Natural killer cell treated with Interleukin-12 subunit alpha and Interleukin-12 subunit beta and Interleukin-15 and Interleukin-18, amount 100 ng/mL, for 72 hours (primary cell): ENCODE measurements around the gene ADAMTS6. TPM values are rescaled to one million over a fixed set of nuclear protein-coding genes. Genes with fewer than 3 reads are reported as not detected.
"Not testable (repeated sequence)": the region's sequence is repeated elsewhere in the genome, so short reads cannot be mapped to it uniquely, and the experiment has no call there.

Experiments
- ATAC-seq, 2 donors: fragments of 150-1000 bp; cut with Tn5 transposase in 1 of 2; sonication (Bioruptor Pico), chemical (Tn5 transposase) in 1 of 2; 2 replicates each; pipeline ENCODE4 v1.10.0; 2021
- DNase-seq: peaks from one replicate; pipeline ENCODE4 v3.0.0; 2022; ENCODE audit warnings: low spot score
- H3K27ac Mint-ChIP-seq, 2 donors: 1 replicate in 1 of 2; 2 replicates in 1 of 2; pipeline ENCODE4 v1.8.0; 2022; ENCODE audit warnings: mixed read lengths in 2 of 2, mild to moderate bottlenecking in 1 of 2, moderate library complexity in 1 of 2
- H3K27me3 Mint-ChIP-seq, 2 donors: 1 replicate in 1 of 2; 2 replicates in 1 of 2; pipeline ENCODE4 v1.8.0; 2022; ENCODE audit warnings: mixed read lengths in 2 of 2
- H3K36me3 Mint-ChIP-seq: one replicate; pipeline ENCODE4 v1.8.0; 2022; ENCODE audit warnings: mixed read lengths
- H3K4me1 Mint-ChIP-seq, 2 donors: 1 replicate in 1 of 2; 2 replicates in 1 of 2; pipeline ENCODE4 v1.8.0; 2022; ENCODE audit warnings: low read depth in 2 of 2, mixed read lengths in 2 of 2, mild to moderate bottlenecking in 1 of 2
- H3K4me3 Mint-ChIP-seq: one replicate; pipeline ENCODE4 v1.8.0; 2022; ENCODE audit warnings: mixed read lengths
- H3K9me3 Mint-ChIP-seq: 2 replicates; pipeline ENCODE4 v1.8.0; 2022; ENCODE audit warnings: mixed read lengths
- total RNA-seq, 2 donors: library from RNA; stranded (reverse); gene quantifications; one replicate each; pipeline ENCODE4 v1.2.3, GENCODE V29; 2022

ADAMTS6 gene
- total RNA-seq, 2 donors from 2014 or later: 0.10 to 1.2 TPM

DNA sequence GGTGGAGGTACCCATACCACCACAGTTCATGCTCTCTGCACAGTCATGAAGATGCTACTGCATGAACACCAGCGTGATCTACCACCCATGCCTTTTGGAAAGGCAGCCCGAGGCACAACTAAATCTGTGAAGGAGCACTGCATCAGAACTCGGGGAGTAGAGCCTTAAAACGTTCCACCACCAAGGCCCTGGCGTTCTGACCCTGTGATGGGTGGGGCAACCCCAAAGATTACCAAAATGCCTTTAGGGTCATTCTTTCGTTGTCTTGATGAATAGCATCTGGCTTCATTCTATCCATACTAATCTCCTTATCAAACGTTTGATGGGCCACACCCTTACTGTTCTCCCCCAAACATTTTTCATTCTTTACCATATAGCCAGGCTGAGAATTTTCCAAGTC is 97.9 kb downstream of the ADAMTS6 start:
- H3K4me1 Mint-ChIP-seq: no peaks in the 10 kb centered on the region
- H3K4me3 Mint-ChIP-seq: no peak overlapping the region
- H3K27ac Mint-ChIP-seq: no peak overlapping the region
- DNase-seq: no peak
- no peaks in the 10 kb centered on the region for H3K27me3 Mint-ChIP-seq
- H3K36me3 Mint-ChIP-seq: no peaks in the 10 kb centered on the region
- ATAC-seq: no peak
- no peaks in the 10 kb centered on the region for H3K9me3 Mint-ChIP-seq

DNA sequence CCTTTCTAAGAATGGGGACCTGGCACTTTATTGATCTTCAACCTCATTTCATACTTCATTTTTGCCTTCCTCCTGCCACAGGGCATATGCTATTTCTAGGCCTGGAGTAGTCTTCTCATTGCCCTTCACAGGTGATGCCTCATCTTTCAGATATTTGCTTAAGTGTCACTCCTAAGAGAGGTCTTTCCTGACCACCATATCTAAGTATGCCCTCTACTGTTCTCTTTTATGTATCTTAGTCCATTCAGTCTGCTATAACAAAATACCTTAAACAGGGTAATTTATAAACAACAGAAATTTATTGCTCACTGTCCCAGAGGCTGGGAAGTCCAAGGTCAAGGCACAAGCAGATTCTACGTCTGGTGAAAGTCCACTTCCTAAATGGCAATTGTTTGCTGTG is 99.1 kb downstream of the ADAMTS6 start:
- Mint-ChIP-seq H3K36me3 (no peaks in the 10 kb centered on the region), H3K27ac (no peak overlapping the region), H3K27me3 (no peaks in the 10 kb centered on the region), H3K9me3 (peaks cover 4% of the 10 kb centered on the region), H3K4me1 (no peaks in the 10 kb centered on the region), H3K4me3 (no peak overlapping the region)
- ATAC-seq (no peak), DNase-seq (no peak)

DNA sequence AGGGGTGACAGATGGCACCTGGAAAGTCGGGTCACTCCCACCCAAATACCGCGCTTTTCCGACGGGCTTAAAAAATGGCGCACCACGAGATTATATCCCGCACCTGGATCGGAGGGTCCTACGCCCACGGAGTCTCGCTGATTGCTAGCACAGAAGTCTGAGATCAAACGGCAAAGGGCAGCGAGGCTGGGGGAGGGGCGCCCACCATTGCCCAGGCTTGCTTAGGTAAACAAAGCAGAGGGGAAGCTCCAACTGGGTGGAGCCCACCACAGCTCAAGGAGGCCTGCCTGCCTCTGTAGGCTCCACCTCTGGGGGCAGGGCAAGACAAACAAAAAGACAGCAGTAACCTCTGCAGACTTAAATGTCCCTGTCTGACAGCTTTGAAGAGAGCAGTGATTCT is 111.2 kb downstream of the ADAMTS6 start:
- not testable (repeated sequence) for ATAC-seq, H3K27me3 Mint-ChIP-seq, H3K4me3 Mint-ChIP-seq, H3K36me3 Mint-ChIP-seq, H3K27ac Mint-ChIP-seq, H3K9me3 Mint-ChIP-seq, DNase-seq, H3K4me1 Mint-ChIP-seq

DNA sequence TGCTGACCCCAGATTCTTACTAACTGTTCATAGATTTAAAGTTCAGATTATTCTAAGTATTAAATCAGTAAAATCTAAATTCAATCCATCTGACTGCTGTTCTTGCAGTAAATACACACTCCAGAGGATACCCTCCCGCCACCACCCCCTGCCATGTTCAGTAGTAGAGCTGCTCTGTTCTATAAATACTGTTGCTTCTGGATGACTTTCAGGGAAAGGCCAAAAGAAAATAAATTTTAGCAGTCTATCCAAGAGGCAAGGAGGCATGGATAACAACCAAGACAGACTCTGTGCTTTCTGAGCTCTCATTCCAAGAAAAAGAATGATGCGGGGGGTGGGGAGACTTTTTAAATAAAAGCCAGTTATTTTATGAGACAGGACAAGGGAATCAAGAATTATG is 115.1 kb downstream of the ADAMTS6 start:
- no peaks in the 10 kb centered on the region for H3K4me1 Mint-ChIP-seq
- no peak overlapping the region for H3K4me3 Mint-ChIP-seq
- H3K27ac Mint-ChIP-seq: no peak overlapping the region
- H3K9me3 Mint-ChIP-seq: no peaks in the 10 kb centered on the region
- no peak for DNase-seq
- no peaks in the 10 kb centered on the region for H3K36me3 Mint-ChIP-seq
- ATAC-seq: no peak
- H3K27me3 Mint-ChIP-seq: no peaks in the 10 kb centered on the region

DNA sequence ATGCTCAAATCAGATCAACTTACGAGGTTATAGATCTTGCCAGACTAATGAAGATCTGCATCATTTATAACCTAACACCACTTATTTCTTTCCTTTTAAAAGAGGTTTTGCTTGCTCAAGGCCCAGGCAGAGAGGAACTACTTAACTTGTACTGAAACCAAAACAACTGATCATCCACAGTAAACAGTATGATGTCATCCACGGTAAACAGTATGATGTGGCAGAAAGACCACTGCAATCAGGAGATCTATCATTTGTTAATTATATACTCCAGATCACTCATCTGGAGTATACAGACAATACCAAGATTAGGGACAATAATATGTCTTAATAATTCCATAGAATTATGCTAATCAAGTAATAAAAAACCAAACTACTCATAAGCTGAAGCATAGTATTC is 116.8 kb downstream of the ADAMTS6 start:
- Mint-ChIP-seq H3K4me1 (no peaks in the 10 kb centered on the region), H3K9me3 (no peaks in the 10 kb centered on the region), H3K27ac (no peak overlapping the region), H3K27me3 (peaks cover 0 to 2% of the 10 kb centered on the region in 2 donors), H3K4me3 (no peak overlapping the region), H3K36me3 (no peaks in the 10 kb centered on the region)
- no peak for DNase-seq
- no peak for ATAC-seq

DNA sequence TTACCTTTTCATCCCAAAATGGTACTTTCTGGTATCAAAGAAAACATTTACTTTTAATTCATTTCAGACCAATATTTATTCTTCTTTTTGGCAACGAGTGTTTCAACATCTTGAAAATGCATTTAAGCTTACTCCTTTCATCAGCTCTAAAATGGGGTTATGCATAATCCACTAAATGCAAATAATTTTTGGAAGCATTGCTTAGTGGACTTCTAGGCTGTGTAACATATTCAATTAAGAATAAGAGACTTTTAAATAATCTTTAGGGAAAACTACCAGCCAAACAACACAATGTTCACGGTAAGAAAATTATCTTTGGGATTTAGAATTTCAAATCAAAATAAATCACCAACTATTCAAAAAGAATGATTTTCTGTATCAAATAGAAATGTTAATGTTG is 118.2 kb downstream of the ADAMTS6 start:
- DNase-seq: no peak
- Mint-ChIP-seq H3K27me3 (peaks cover 0 to 9% of the 10 kb centered on the region in 2 donors), H3K4me1 (peaks cover 2 to 4% of the 10 kb centered on the region in 2 donors), H3K27ac (no peak overlapping the region), H3K36me3 (no peaks in the 10 kb centered on the region), H3K9me3 (no peaks in the 10 kb centered on the region), H3K4me3 (no peak overlapping the region)
- no peak for ATAC-seq

DNA sequence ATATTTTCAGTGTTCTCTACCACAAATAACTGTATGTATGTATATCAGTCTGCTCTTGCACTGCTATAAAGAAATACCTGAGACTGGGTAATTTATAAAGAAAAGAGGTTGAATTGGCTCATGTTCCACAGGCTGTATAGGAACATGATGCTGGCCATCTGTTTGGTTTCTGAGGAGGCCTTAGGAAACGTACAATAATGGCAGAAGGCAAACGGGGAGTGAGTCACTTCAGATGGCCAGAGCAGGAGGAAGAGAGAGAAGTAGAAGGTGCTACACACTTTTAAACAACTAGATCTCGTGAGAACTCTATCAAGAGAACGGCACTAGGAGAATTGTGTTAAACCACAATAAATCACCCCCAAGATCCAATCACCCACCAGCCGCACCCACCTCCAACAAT is 121.7 kb downstream of the ADAMTS6 start:
- Mint-ChIP-seq H3K4me3 (no peak overlapping the region), H3K27me3 (peaks cover 0 to 22% of the 10 kb centered on the region in 2 donors)

DNA sequence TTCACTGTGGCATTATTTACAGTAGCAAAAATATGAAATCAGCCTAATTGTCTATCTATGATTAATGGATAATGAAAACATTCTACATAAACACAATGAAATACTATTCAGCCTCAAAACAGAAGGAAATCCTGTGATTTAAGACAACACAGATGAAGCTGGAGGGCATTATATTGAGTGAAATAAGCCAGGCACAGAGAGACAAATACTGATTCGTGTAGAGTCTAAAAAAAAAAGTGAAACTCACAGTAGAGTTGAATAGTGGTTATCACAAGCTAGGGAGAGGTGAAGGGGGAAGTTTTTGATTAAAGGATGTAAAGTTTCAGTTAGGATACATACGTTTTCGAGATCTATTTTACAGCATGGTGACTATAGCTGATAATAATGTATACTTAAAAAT is 122.2 kb downstream of the ADAMTS6 start:
- H3K9me3 Mint-ChIP-seq: no peaks in the 10 kb centered on the region
- H3K4me1 Mint-ChIP-seq: peaks cover 2 to 4% of the 10 kb centered on the region in 2 donors
- peaks cover 0 to 24% of the 10 kb centered on the region in 2 donors for H3K27me3 Mint-ChIP-seq
- H3K4me3 Mint-ChIP-seq: no peak overlapping the region
- DNase-seq (no peak), ATAC-seq (no peak)
- no peaks in the 10 kb centered on the region for H3K36me3 Mint-ChIP-seq
- H3K27ac Mint-ChIP-seq: no peak overlapping the region

More for the DNA sequence above, 121.7 kb downstream of the ADAMTS6 start:
- Mint-ChIP-seq H3K36me3 (no peaks in the 10 kb centered on the region), H3K4me1 (peaks cover 2 to 4% of the 10 kb centered on the region in 2 donors), H3K27ac (no peak overlapping the region), H3K9me3 (no peaks in the 10 kb centered on the region)
- DNase-seq (no peak), ATAC-seq (no peak)

DNA sequence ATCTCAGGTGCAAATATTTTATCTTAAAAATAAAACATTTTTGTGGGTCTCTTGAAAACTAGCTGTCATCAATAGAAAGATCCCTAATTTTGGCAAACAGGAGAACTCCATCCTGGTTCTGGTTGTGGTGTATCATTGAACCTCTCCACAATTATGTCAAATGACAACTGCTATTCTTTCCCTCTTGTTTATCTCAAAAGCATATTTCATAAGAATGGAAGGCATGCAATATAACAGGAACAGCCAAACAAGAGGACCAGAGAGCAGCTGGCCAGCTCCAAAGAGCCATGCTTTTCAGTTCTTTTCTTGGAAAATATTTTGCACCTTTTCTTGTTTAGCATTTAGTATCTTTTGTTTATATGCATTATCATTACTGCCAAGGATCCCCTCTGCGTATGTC is 125.4 kb downstream of the ADAMTS6 start:
- H3K4me1 Mint-ChIP-seq: peaks cover 2 to 4% of the 10 kb centered on the region in 2 donors
- H3K4me3 Mint-ChIP-seq: no peak overlapping the region
- H3K36me3 Mint-ChIP-seq: no peaks in the 10 kb centered on the region
- H3K9me3 Mint-ChIP-seq: no peaks in the 10 kb centered on the region
- peaks cover 0 to 24% of the 10 kb centered on the region in 2 donors for H3K27me3 Mint-ChIP-seq
- H3K27ac Mint-ChIP-seq: no peak overlapping the region
- no peak for DNase-seq
- ATAC-seq: no peak

DNA sequence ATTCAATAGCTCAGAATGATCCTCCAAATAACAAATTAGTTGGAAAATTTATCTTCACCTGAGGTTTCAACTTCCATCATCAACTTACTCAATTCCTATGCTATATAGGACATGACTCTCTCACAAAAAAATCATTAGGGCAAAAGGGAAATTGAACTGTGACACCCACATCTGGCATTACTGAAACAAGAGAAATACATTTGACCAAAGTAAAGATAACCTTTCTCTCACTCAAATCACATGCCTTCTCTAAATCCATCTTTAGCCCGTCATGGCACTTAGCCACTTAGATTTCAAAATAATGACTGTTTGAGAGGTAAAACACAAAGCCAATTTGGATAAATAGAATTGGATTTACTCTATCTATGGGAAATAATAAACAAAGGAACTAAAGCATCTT is 126.4 kb downstream of the ADAMTS6 start:
- H3K36me3 Mint-ChIP-seq: no peaks in the 10 kb centered on the region
- DNase-seq (no peak), ATAC-seq (no peak)
- H3K27me3 Mint-ChIP-seq: peaks cover 0 to 24% of the 10 kb centered on the region in 2 donors
- H3K27ac Mint-ChIP-seq: no peak overlapping the region
- H3K9me3 Mint-ChIP-seq: no peaks in the 10 kb centered on the region
- peaks cover 2 to 4% of the 10 kb centered on the region in 2 donors for H3K4me1 Mint-ChIP-seq
- no peak overlapping the region for H3K4me3 Mint-ChIP-seq

DNA sequence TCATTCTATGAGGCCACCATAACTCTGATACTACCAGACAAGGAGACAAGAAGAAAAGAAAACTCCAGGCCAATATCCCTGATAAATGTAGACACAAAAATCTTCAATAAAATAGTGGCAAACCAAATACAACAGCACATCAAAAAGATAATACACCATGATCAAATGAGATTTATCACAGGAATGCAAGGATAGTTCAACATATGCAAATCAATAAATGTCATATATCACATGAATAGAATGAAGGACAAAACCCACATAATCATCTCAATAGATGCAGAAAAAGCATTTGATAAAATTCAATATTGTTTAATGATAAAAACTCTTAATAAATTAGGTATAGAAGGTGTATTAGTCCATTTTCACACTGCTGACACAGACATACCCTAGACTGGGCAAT is 139.9 kb downstream of the ADAMTS6 start:
- Mint-ChIP-seq H3K4me3 (no peak overlapping the region), H3K27ac (no peak overlapping the region), H3K4me1 (no peaks in the 10 kb centered on the region), H3K27me3 (peaks cover 0 to 6% of the 10 kb centered on the region in 2 donors), H3K36me3 (peaks cover 24% of the 10 kb centered on the region), H3K9me3 (peaks cover 20% of the 10 kb centered on the region)
- DNase-seq (no peak), ATAC-seq (no peak)

DNA sequence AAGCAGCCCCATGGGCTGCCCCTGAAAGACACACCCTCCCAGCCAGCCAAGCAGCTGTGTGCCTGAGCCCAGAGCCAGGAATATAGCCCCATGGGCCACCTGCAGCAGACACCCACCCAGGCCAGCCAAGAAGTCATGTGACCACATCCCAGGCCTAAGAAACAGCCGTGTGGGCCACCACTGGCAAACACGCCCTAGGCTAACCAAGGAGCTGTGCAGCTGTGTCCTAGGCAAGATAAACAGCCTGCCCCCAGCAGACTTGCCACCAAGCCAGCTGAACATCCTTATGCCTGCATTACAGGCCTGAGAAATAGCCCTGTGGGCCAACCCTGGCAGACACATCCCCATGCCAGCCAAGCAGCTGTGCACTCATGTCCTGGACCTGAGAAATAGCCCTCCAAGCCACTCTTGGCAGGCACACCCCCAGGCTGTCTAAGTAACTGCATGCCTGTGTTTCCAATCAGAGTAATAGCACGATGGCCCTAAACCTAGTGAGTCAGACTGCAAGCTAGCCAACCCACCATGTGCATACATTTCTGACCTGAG is 143.0 kb downstream of the ADAMTS6 start:
- no peak overlapping the region for H3K27ac Mint-ChIP-seq
- no peaks in the 10 kb centered on the region for H3K4me1 Mint-ChIP-seq
- ATAC-seq (no peak), DNase-seq (no peak)
- H3K36me3 Mint-ChIP-seq: peaks cover 24% of the 10 kb centered on the region
- H3K4me3 Mint-ChIP-seq: no peak overlapping the region
- no peaks in the 10 kb centered on the region for H3K27me3 Mint-ChIP-seq
- peaks cover 17% of the 10 kb centered on the region for H3K9me3 Mint-ChIP-seq

DNA sequence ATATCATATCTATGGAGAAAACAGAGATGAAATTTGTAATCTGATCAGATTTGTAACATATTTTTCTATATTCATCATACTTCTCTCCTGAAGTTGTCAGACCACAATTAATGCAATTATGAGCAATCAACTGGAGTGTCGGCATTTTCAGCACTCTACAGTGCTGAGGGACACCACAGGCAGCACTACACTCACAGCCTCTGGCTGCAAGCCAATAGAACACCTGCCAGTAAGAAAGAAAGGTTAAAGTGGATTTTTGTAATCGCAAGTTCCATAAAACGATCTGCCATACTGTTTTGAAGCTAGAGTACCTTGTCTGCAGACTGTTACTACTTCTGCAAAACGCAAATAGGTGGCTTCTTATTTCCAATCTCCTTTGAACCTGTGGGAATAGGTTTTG is 147.6 kb downstream of the ADAMTS6 start:
- no peaks in the 10 kb centered on the region for H3K27me3 Mint-ChIP-seq
- DNase-seq (no peak), ATAC-seq (no peak)
- H3K9me3 Mint-ChIP-seq: no peaks in the 10 kb centered on the region
- no peak overlapping the region for H3K27ac Mint-ChIP-seq
- no peak overlapping the region for H3K4me3 Mint-ChIP-seq
- H3K36me3 Mint-ChIP-seq: no peaks in the 10 kb centered on the region
- no peaks in the 10 kb centered on the region for H3K4me1 Mint-ChIP-seq

DNA sequence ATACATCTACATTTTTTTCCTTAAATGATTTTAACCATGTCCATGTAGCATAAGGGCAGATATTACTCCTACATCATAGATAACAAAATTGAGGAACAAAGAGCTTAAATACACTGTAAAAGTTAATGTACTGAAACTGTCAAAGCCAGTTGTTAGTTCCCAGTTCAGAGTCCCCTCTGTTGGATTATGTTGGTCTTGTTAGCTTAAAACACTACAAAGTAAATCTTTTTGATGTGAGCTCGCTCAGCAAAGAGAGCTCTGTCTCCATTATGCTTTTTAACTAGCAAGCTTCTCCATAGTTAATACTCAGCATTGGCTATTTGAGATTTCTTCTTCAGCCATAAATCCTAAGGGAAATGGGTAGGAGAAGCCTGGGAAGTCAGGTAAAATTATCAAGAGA is 149.1 kb downstream of the ADAMTS6 start:
- no peaks in the 10 kb centered on the region for H3K9me3 Mint-ChIP-seq
- no peaks in the 10 kb centered on the region for H3K36me3 Mint-ChIP-seq
- H3K4me1 Mint-ChIP-seq: no peaks in the 10 kb centered on the region
- no peaks in the 10 kb centered on the region for H3K27me3 Mint-ChIP-seq
- no peak overlapping the region for H3K4me3 Mint-ChIP-seq
- no peak overlapping the region for H3K27ac Mint-ChIP-seq
- ATAC-seq (no peak), DNase-seq (no peak)

DNA sequence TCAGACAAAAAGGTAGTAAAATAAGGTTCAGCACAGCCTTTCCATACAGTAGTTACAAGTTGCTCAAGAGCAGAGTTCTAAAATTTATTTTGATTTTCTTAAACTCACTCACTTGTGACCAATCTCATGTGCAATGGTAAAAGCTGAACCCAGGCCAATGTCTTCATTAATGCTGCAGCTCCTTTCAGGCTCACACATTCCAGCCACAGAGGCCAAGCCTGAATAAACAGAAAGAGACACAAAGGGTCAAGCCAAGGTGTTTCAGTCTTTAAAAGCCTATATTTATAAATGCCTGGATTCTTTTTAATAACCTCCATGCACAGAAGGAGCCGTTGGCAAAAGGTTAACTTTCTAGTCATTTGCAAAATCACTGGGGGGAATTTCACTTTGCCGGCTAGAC is 152.5 kb downstream of the ADAMTS6 start:
- DNase-seq (no peak), ATAC-seq (no peak)
- Mint-ChIP-seq H3K27me3 (no peaks in the 10 kb centered on the region), H3K36me3 (no peaks in the 10 kb centered on the region), H3K4me1 (no peaks in the 10 kb centered on the region), H3K9me3 (no peaks in the 10 kb centered on the region), H3K27ac (no peak overlapping the region), H3K4me3 (no peak overlapping the region)
